HG03064 (cell line): ENCODE data around the gene DPYSL3.
"Not testable (repeated sequence)": the region's sequence is repeated elsewhere in the genome, so short reads cannot be mapped to it uniquely, and the experiment has no call there.

Experiments
- ATAC-seq: cut with Tn5 transposase; IDR thresholded peaks from one replicate; pipeline ENCODE4 v1.9.1; 2021; ENCODE audit warnings: low read depth; ENCODE audit not compliant: unreplicated experiment

DPYSL3 gene

DNA sequence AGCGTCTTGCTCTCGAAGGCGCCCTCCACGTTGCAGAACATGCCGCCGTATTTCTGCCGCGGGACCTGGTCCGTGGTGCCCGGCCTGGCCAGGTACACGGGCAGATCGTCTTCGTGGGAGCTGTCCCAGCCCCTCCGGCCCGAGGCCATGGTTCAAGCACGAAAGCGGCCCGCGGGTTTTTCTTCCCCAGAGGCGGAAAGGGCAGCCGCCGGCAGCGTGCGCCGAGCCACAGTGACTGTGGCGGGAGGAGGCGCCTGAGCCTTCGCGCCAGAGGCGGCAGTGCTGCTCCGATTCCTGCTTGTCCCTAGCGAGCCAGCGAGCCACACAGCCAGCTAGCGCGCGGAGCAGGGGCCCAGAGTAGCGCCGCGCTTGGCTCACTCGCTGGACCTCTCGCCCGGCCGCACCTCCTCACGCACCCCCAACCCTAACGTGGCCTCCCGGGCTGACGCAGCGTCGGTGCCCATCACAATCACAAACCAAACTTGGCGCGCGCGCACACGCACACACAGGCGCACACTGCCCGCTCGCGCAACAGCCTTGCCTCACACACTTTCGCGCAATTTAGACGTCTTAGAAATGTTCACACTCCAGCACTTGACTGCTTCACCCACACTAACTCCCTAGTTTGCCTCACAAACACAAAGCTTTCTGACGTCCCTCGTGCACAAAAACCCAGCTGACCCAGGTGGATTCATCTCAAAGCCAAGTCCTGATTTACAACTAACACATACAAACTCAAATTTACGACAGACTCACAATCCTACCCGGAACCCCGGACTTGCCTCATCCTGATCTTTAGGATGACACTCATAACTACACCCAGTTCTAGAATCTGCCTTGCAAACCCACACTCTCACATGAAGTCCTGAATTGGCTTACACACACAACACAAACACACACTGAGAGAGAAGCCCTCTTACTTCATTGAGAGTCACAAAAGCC, at the start of gene DPYSL3:
DPYSL3 (minus strand) TSS at position 359 of the 942 bp plus-strand sequence; CDS start at position 149, 210 bp downstream.
- no peak for ATAC-seq

DNA sequence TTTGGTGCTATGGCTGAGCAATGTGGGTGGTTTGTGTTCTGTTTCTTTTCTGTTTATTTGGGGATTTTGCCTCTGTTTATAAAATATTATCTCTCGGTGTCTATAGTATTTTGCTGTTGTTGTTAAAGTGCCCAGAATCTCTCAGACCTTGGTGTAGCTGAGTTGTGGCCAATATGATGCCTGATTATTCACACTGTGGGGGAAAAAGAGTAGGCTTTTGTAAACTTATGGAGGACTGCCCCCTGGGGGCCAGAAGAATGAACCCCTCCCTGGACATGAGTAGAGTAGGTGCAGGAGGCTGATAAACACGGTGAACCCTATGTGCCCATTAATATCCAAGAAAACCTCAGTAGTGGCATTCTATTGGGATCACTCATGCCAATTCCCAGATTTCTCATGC, 49.0 kb upstream of the DPYSL3 start:
- no peak for ATAC-seq

DNA sequence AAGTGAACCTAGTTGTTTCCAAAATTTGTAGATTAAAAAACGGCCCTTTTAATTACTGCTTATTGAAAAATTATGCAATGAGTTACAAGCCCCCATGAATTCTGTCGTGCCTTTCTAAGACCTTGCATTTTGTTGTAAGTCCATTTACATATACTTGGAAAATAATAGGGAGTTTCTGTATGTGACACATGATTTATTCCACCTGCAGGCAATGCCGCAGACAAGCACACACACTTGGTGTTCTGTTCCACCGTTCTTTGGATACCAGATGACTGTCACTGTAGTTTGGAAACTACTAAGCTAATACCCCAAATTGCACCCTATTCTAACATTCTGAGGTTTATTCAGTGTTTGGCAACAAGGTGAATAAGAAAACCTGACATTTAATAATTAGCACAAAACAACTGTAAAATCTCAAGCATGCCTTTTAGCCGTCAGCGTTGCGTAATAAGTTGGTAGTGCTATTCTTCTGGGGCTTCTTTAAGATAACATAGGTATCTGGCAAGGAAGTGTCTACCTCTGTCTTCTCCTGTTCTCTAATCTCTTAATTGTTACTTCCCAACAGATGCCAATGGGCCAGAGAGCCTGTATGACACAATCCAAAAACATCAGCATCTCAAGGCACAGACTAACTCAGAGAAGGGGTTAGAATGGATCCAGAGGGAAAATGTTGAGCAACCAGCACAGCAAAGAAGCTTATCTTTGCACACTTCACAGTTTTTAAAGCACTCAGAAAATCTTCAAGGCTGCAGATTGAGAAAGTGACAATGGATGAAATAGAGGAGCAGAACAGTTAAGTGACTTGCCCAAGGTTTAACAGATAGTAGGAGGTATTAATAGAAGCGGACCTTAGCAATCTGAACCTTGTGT, 48.2 kb upstream of the DPYSL3 start:
- no peak for ATAC-seq

DNA sequence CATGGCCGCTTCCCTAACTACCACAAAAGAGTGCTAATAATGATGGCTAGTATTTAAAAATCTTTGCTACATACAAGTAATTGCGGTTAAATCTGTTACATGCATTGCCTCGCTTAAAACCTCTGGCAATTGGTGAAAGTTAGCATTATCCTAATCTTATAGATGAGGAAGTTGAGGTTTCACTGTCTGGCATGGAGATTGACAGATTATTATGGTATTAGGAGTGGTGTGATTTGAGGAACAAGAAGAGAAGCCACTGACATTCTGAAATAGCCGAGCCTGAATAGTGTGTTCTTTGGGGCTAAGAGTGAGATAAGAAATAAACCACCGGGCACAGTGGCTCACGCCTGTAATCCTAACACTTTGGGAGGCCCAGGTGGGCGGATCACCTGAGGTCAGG, 45.3 kb upstream of the DPYSL3 start:
- ATAC-seq = no peak

DNA sequence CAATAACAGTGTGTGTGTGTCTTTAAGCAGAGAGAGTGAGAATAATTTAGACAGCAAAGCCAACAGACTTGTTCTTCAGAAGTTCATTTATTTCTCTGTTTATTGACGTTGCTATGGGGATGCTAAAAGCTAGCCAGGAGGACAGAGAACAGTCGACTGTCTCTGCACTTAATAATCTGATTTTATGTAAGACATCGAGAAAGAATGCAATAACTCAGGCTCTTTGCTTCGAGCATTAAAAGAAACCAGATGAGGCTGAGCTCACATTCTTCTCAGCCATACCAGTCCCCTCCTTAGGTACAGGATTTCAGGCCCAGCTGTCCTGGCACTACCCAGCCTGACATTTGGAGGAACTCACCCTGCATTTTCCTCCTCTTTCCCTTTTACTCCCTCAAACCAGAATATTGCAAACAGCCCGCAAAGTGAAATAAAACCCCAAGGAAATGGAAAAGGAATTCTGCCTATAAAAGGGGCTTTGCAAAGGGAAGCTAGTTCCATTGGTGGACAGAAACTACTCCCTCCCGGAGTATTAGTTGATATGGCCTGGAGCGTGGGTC, 44.5 kb upstream of the DPYSL3 start:
- no peak for ATAC-seq

DNA sequence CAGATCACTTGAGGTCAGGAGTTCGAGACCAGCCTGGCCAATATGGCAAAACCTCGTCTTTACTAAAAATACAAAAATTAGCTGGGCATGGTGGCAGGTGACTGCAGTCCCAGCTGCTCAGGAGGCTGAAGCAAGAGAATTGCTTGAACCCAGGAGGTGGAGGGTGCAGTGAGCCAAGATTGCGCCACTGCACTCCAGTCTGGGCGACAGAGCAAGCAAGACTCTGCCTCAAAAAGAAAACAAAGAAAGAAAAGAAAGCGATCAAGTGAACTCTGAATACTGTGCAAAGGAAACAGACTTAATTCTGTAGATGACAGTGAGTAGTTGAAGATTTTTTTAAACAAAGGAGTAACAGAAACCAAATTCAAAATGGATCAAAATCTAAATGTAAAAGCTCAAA, 43.9 kb upstream of the DPYSL3 start:
- not testable (repeated sequence) for ATAC-seq

DNA sequence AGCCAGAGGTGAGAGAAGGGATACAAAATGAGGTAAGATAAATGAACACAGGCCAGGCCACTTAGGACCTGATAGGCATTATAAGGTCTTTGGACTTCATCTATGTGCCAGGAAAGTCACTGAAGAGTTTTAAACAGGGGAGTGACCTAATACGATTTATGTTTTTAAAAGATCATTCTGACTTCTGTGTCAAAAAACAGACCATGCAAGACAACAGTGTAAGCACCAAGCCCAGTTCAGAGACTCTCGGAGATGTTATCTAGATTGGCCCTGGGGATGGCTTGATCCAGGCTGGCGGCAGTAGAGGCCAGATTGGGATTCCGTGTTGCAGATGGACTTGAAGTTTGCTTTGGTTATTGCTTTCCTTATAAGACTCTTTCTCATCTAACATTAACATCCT, 43.0 kb upstream of the DPYSL3 start:
- no peak for ATAC-seq

DNA sequence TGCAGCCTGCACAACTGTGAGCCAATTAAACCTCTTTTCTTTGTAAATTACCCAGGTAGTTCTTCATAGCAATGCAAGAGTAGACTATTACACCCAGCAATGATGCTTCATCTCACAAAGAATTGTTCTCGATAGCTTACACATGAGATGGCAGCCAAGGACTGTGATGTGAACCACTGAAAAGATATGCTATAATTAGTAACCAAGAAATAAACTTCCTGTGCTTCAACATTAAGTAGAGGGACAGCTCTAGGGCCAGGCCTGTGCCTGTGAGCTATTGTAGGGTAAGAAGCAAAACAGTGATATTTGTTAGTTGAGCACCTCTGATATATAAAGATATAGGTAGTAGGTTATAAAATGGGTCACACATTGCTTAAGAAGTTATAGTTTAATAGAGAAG, 41.8 kb upstream of the DPYSL3 start:
- ATAC-seq = no peak

DNA sequence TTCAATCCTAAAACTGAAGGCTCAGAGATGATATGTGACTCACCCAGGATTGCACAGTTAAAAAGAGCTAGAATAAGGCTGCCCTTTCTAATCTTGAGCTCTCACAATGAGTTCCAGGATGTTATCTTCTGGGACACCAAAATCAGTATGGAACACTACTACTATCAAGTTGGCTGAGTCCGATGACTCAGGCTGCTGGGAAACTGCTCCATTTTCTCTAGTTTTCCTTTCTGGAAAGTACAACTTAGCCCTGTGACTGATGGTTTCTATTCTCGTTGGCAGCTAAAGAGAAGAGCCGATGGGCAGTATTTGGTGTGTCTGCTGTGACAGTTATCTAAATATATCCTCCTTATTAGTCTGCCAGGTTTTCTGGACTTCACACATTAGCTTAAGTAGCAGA, 37.9 kb upstream of the DPYSL3 start:
- no peak for ATAC-seq

DNA sequence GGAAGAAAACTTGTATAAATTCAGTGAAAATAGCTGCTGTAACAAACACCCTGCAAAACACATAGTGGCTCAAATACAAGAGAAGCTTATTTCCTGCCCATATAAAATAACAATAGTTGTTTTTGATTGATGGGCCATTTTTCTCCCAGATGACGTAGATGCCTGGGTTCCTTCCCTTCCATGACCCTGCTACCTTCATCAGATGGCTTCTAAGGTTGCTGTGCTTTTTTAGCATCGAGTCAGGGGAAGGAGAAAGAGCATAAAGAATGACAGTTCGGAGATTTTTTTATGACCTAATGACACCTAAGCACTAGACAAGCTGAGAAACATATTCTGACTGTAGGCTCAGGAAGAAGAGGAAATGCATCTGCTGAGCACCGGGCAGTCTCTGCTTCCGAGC, 34.7 kb upstream of the DPYSL3 start:
- ATAC-seq = no peak

DNA sequence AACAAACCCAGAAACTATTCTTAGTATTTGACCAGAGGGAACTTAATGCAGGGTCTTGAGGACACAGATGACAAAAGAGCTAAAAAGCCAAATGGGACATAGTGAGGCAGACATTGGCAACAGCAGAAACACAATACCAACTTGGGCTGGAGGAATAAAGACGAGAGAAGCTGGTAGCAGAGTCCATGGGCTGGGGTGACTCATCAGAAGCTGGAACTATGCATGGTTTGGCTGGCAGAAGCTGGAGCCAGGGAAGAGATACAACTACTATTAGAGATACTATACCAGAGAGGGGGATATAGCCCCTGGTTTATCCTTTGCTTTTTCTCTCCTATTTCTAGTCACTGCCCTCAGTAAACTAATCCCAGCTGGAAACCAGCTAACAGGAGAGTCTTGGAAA, 29.2 kb upstream of the DPYSL3 start:
- ATAC-seq = no peak

DNA sequence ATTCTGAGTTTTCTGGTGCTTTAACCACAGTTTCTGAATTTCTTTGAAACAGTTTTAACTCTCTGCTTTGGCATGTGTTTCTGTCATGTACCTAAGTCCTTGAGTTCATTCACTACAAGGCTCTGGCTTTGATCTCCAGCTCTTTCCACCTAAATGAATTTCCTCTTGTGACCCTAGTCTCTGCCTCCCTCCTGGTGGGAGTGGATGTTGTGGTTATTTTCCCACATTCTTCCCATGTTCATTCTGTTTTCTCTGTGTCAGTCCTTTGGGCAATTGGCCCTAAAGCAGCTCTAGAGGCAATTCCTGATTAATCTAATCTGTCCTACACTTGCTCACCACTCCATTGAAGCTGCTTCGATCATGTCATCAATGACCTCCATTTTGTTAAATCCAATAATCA, 28.4 kb upstream of the DPYSL3 start:
- ATAC-seq = no peak

DNA sequence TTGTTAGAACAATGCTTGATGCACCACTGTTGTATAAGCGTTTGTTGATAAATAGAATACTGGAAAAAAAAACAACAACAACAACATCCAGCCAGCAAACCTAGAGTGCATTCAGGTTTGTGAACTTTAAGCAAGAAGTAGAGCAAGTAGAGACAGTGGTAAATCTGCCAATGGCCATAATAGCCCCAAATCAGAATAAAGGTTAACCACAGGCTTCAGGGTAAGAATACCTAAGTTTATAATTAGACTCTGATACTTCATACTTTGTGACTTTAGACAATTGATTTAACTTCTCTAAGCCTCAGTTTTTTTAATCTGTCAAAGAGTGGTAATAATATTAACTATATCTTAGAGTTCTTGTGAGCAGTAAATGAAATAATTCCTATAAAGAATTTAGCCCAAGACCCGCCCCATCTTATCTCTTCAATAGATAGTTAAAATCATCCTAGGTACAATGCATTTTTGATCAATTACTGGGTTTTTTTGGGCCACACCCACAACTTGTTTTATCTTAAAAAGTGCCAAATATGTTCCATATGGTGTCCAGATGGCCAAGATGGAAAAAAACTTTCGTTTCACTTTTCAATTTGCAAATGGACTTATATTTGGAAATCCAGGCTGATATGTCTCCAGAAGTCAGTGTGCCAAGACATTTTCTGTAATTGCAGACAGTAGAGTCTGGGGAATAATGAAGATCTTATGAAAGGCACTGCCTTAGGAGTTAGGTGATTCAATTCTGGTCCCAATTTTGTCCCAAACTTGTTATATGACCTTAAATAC, 24.5 kb upstream of the DPYSL3 start:
- ATAC-seq = no peak

DNA sequence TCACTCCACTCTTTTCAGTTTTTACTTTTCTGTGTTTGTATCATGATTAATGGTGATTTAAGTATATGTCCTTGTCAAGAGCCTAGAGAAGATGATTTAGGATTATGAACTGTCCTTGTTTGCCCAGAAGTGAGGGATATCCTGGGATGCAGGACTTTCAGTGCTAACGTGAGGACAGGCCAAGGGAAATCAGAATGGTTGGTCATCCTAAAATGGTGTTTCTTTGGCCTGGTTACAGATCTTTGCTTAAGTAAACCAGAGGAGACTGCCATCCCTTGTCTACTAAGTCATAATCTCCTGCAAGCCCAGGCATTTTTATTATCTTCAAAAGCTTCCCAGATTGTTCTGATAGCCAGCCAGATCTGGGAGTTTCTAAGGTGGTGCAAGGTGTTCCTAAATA, 22.3 kb upstream of the DPYSL3 start:
- no peak for ATAC-seq

DNA sequence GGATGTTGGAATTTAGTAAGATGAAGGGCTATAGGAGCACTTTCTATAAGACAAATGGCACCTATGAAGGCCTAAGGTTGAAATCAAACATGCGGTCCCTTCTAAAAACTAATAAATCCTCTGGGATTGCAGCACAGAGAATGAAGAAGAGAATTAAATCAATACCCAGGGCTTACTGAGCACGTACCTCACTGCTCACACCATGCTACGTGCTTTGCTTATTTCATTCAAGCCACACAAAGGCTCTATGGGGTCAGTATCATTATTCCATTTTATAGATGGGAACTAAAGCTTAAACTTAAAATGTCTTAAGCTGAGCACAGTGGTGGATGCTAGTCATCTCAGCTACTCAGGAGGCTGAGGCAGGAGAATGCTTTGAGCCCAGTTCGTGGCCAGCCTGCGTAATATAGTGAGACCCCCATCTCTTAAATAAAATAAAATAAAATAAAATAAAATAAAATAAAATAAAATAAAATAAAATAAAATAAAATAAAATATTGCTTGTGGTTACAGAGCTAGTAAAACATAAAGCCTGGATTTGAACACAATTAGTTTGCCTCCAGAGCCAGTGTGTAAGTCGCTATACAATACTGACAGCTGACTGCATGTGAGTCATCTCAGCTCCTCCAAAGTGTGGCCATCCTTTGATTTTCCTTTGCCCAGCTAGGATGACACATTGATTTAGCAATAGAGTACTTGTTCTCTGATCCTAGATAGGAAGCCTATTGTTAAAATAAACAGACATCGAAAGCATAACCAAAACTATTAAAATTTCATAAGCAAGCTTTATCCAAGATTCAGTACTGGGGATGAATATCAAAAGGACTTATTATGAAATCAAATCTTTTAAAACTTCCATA, 20.9 kb upstream of the DPYSL3 start:
- no peak for ATAC-seq

DNA sequence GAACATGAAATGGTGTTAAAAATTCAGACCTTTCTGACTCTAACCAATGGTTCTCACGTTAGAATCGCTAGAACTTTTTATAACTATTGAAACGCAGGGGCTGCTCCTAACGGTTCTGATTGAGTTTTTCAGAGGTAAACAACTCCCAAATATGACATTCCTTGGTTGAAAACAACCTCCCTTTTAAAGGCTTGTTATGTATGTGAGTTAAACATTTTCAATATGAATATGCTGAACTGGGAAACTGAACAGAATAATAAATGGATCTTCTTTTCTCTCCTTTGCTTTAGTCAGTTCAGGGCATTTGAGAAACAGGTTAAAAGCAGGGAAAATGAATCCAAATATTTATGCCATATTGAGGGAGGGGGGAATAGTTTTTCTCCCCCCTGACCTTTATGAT, 13.2 kb upstream of the DPYSL3 start:
- no peak for ATAC-seq

DNA sequence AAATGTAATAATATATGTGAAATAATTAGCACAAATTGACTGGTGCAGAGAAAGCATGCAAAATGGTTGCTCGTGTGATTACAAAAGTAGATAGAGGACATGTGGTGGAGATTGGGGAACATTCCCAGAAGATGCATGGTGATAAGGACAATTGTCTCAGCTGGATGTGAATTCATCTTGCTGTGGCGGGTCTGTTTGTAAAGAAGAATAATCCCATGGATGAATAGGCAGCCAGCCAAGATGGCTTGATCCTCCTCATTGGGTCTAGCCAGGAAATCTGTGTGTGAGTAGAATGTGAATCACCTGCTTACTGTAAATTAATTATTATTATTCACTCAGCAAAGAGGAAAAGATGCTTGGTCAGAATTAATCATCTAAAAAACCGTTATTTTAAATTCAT, 12.6 kb upstream of the DPYSL3 start:
- no peak for ATAC-seq

DNA sequence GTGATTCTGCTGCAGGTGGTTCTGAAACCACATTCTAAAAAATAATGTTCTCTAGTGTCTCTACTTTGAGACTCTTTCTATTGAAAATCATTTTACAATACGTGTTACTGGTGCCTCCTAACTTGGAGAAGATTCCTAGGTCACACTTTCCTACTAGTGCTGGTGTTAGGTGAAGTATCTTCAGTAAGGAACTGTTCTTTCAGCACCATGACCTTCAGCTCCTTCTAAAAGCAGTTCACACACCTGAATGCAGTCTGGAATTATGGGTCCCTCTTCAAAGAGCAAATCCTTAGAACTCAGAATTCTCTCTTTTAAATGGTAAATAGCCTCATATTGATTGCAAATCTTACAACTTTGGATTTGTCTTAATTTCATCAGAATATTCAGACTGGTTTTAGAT, 10.6 kb upstream of the DPYSL3 start:
- ATAC-seq = no peak

DNA sequence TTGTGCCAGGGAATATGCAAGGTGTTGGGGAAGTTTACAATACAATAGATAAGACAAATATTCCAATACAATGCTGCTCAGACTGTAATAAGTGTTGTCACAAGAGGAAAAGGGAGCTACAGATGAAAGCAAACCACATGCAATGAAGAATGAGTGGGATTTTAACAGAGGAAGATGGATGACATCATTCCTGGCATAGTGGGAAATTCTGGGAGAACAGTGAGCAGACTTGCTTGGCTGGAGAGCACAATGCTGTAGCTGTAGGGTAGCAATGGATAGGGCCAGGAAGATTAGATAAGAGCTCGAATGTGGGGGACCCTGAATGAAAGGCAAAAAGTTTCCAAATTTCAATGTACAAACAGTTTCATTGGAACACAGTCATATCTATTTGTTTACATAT, 9.5 kb upstream of the DPYSL3 start:
- ATAC-seq = no peak

DNA sequence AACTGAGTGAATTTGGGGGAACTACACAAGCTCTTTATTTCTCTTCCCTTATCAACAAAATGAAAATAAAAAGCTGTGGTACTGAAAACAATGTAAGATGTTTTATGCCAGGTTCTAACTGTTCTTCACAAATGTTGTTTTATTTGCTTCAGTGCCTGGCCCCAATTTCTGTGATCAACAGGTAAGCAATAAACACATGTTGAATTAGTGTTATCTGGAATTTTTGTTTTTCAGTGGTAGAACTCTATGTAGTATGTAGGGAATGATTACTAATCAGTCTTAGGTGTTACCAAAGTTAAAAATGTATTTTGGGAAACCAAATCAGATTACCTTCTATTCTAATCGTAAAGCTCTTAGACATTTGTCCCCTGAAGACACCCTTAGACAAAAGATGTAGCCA, 7.5 kb upstream of the DPYSL3 start:
- ATAC-seq = no peak
